SK-N-SH (cell line): ENCODE measurements around the gene C10orf62. TPM values are rescaled to one million over a fixed set of nuclear protein-coding genes. Genes with fewer than 3 reads are reported as not detected.

Experiments used
- CTCF ChIA-PET: fragments of 300-600, 350-600 bp; formaldehyde crosslinking; extraction: SDS; loops from one replicate; lab custom pipeline; 2021; lab: Yijun Ruan, JAX
- POLR2A ChIA-PET: fragments of 350-600 bp; sonication (Branson Sonifier 250); formaldehyde crosslinking; extraction: SDS; loops from one replicate; lab custom pipeline; 2020; ENCODE audit warnings: antibody characterized with exemption, inconsistent platforms; lab: Yijun Ruan, JAX
- DNase-seq: peaks from one replicate; pipeline ENCODE4 v3.0.0; 2012
- H2AFZ ChIP-seq: fragments of 200-600 bp; sonication (generic); 2 replicates; pipeline ENCODE4 v1.8.1; 2016; ENCODE audit warnings: antibody characterized with exemption, mild to moderate bottlenecking, low read depth
- H3F3A ChIP-seq: fragments of 200-600 bp; sonication (generic); replicated peaks from 2 replicates; pipeline ENCODE3; 2016; ENCODE audit warnings: antibody characterized with exemption, mild to moderate bottlenecking; ENCODE audit not compliant: insufficient read depth
- H3K27ac ChIP-seq, 2 experiments: fragments of 200-500 bp in 1 of 2; fragments of 200-600 bp in 1 of 2; sonication (Bioruptor generic) in 1 of 2; sonication (generic), shearing (Covaris generic) in 1 of 2; 2 replicates each; pipeline versions ENCODE4 v1.5.1 to v1.6.1; 2014 to 2016; ENCODE audit warnings: low read depth in 2 of 2, inconsistent platforms in 1 of 2, low read length in 1 of 2, mild to moderate bottlenecking in 1 of 2, mixed read lengths in 1 of 2
- H3K27me3 ChIP-seq: fragments of 200-600 bp; sonication (generic), shearing (Covaris generic); 2 replicates; pipeline ENCODE4 v1.6.1; 2016; ENCODE audit warnings: mixed run types; ENCODE audit not compliant: insufficient read depth
- H3K36me3 ChIP-seq, 2 experiments: fragments of 200-500 bp in 1 of 2; fragments of 200-600 bp in 1 of 2; sonication (Bioruptor generic) in 1 of 2; sonication (generic) in 1 of 2; replicated peaks in 1 of 2; 2 replicates each; pipeline versions ENCODE3 to v1.5.1; 2014 to 2016; ENCODE audit warnings: low read length in 1 of 2, mild to moderate bottlenecking in 1 of 2; ENCODE audit not compliant: insufficient read depth in 2 of 2, control insufficient read depth in 1 of 2
- H3K4me1 ChIP-seq, 2 experiments: fragments of 200-500 bp in 1 of 2; fragments of 200-600 bp in 1 of 2; sonication (Bioruptor generic) in 1 of 2; sonication (generic), shearing (Covaris generic) in 1 of 2; 2 replicates each; pipeline versions ENCODE4 v1.5.1 to v1.6.1; 2014 to 2016; ENCODE audit warnings: low read depth in 1 of 2, low read length in 1 of 2, mixed run types in 1 of 2; ENCODE audit not compliant: insufficient read depth in 2 of 2, control insufficient read depth in 1 of 2
- H3K4me2 ChIP-seq: fragments of 200-600 bp; sonication (generic), shearing (Covaris generic); 2 replicates; pipeline ENCODE4 v1.6.1; 2017; ENCODE audit warnings: mixed run types
- H3K4me3 ChIP-seq, 2 experiments: fragments of 200-500 bp in 1 of 2; fragments of 200-600 bp in 1 of 2; sonication (Bioruptor generic) in 1 of 2; sonication (generic), shearing (Covaris generic) in 1 of 2; 2 replicates each; pipeline versions ENCODE4 v1.5.1 to v1.8.1; 2014 to 2016; ENCODE audit warnings: low read depth in 2 of 2, inconsistent platforms in 1 of 2, low read length in 1 of 2, mild to moderate bottlenecking in 1 of 2, mixed read lengths in 1 of 2, moderate library complexity in 1 of 2
- H3K79me2 ChIP-seq: fragments of 200-600 bp; sonication (generic); 2 replicates; pipeline ENCODE4 v1.8.1; 2017; ENCODE audit warnings: mild to moderate bottlenecking; ENCODE audit not compliant: insufficient read depth
- H3K9ac ChIP-seq: fragments of 200-600 bp; sonication (generic); 2 replicates; pipeline ENCODE4 v1.6.1; 2017; ENCODE audit warnings: mixed run types
- H3K9me2 ChIP-seq: fragments of 200-600 bp; sonication (generic); 2 replicates; pipeline ENCODE4 v1.6.1; 2017; ENCODE audit warnings: mixed run types
- H3K9me3 ChIP-seq: fragments of 200-600 bp; sonication (generic); 2 replicates; pipeline ENCODE4 v1.6.1; 2017; ENCODE audit warnings: mixed run types, mild to moderate bottlenecking, moderate library complexity
- H4K20me1 ChIP-seq: fragments of 200-600 bp; sonication (generic); 2 replicates; pipeline ENCODE4 v1.6.1; 2017; ENCODE audit warnings: mild to moderate bottlenecking, mixed run types; ENCODE audit not compliant: insufficient read depth
- ELF1 ChIP-seq: IDR thresholded peaks from 2 replicates; pipeline ENCODE4 v1.4.0; 2012
- EZH2phosphoT487 ChIP-seq: fragments of 200-600 bp; sonication (generic); IDR thresholded peaks from 2 replicates; pipeline ENCODE4 v1.6.1; 2017; ENCODE audit warnings: low read depth, mixed run types, mild to moderate bottlenecking, antibody characterized with exemption, moderate library complexity, borderline replicate concordance
- JUND ChIP-seq: IDR thresholded peaks from 2 replicates; pipeline ENCODE4 v1.4.0; 2012
- MXI1 ChIP-seq: IDR thresholded peaks from 2 replicates; pipeline ENCODE4 v1.6.1; 2012; ENCODE audit warnings: mild to moderate bottlenecking, low read depth, low read length, improper control_type of control experiment
- RAD21 ChIP-seq: IDR thresholded peaks from 2 replicates; pipeline ENCODE4 v1.6.1; 2012; ENCODE audit warnings: mild to moderate bottlenecking, low read length
- REST ChIP-seq: IDR thresholded peaks from 2 replicates; pipeline ENCODE4 v1.6.1; 2012; ENCODE audit warnings: mild to moderate bottlenecking, low read depth, low read length, moderate library complexity
- USF2 ChIP-seq: fragments of 150-350 bp; IDR thresholded peaks from 2 replicates; pipeline ENCODE4 v1.6.1; 2017; ENCODE audit warnings: antibody characterized with exemption, low read length, low read depth, borderline replicate concordance
- ZBTB33 ChIP-seq: IDR thresholded peaks from 2 replicates; pipeline ENCODE4 v1.4.0; 2012; ENCODE audit warnings: low read depth, borderline replicate concordance
- WGBS: methylation state at CpG from one replicate; pipeline ENCODE4 v1.1.6; 2017; ENCODE audit warnings: low lambda C conversion rate; 5-methylcytosine and 5-hydroxymethylcytosine counted together
- polyA plus RNA-seq, 3 experiments: library from polyadenylated mRNA; depleted of rRNA; stranded (reverse); fragments of >200 nt; gene quantifications; 2 replicates each; pipeline ENCODE4 v1.2.3, GENCODE V29; 2012

The C10orf62 gene
- polyA plus RNA-seq, 1 of the 3 experiments (the other 2 are of a cell fraction), result 0.07 TPM

GRCh38 chr10:97548828-97549455 lies 40.6 kb upstream of the C10orf62 start (continued):
- no peak for TF ChIP-seq ZBTB33

GRCh38 chr10:97549587-97550322 lies 39.8 kb upstream of the C10orf62 start:
- no peak for TF ChIP-seq REST
- TF ChIP-seq USF2, result no peak
- no peak for TF ChIP-seq ELF1
- TF ChIP-seq MXI1, result 0 out of 2 replicates have a peak, but pooled peaks have one; percentile 19
- no peak for TF ChIP-seq JUND
- TF ChIP-seq EZH2phosphoT487, result no peak
- no peak for TF ChIP-seq RAD21
- Histone ChIP-seq H3K79me2 (peaks cover 44% of the 10 kb centered on the region), H3K27ac (peak overlapping the region; percentile 31 to 73; a peak in 3 of 4 replicates), H3F3A (no peaks in the 10 kb centered on the region), H3K9me3 (no peaks in the 10 kb centered on the region), H3K4me2 (peak overlapping the region; percentile 41; the same call in 1 of the 2 replicates), H2AFZ (no peak overlapping the region), H4K20me1 (no peaks in the 10 kb centered on the region), H3K27me3 (no peaks in the 10 kb centered on the region), H3K36me3 (no peaks in the 10 kb centered on the region), H3K4me3 (no peak overlapping the region), H3K4me1 (peaks cover 21 to 27% of the 10 kb centered on the region in 2 experiments; a peak in 3 of 4 replicates), H3K9me2 (no peaks in the 10 kb centered on the region), H3K9ac (0 out of 2 replicates have a peak overlapping the region, but pooled peaks have one; percentile 26)
- 78% methylated on average over 9 of the region's 13 CpGs for WGBS
- CTCF ChIA-PET, result interaction anchor here (6.1 to 8.4 kb wide), 4 partner anchors 9 to 85 kb away, joined by 53 to 132 read pairs (median 62); partner anchors contain the start of gene ANKRD2
- DNase-seq, result peak; percentile 56
- POLR2A ChIA-PET, result interaction anchor here (0.6 to 1.0 kb wide), 3 partner anchors 51 to 97 kb away, joined by 3 to 5 read pairs (median 3); partner anchors contain the start of genes MMS19 and UBTD1
